Liver (tissue), 9 donors: ENCODE data around the gene KCNN3. TPM values are rescaled to one million over a fixed set of nuclear protein-coding genes. Genes with fewer than 3 reads are reported as not detected.
A peak's percentile ranks its signal among the peaks of the same experiment; 100 is the strongest.

Experiments used
- DNase-seq: peaks from one replicate; pipeline ENCODE4 v3.0.0-alpha.2; 2017; ENCODE audit warnings: low spot score
- H3K27ac ChIP-seq, 2 donors: one replicate each; pipeline ENCODE4 v1.7.0; 2013; ENCODE audit warnings: inconsistent platforms in 2 of 2, low read length in 2 of 2, control low read depth in 1 of 2, low read depth in 1 of 2, mild to moderate bottlenecking in 1 of 2
- H3K27me3 ChIP-seq, 4 donors: one replicate each; pipeline versions ENCODE4 v1.6.1 to v1.7.0; 2013; ENCODE audit warnings: low read length in 3 of 4, inconsistent platforms in 1 of 4, mild to moderate bottlenecking in 1 of 4, moderate library complexity in 1 of 4; ENCODE audit not compliant: control insufficient read depth in 4 of 4, insufficient read depth in 4 of 4
- H3K36me3 ChIP-seq, 4 donors: one replicate each; pipeline versions ENCODE4 v1.6.1 to v1.7.0; 2013; ENCODE audit warnings: low read length in 3 of 4, mild to moderate bottlenecking in 3 of 4, low read depth in 1 of 4, moderate library complexity in 1 of 4; ENCODE audit not compliant: control insufficient read depth in 4 of 4, insufficient read depth in 3 of 4
- H3K4me1 ChIP-seq, 4 donors: one replicate each; pipeline versions ENCODE4 v1.6.1 to v1.7.0; 2013; ENCODE audit warnings: low read length in 3 of 4, mild to moderate bottlenecking in 3 of 4, moderate library complexity in 1 of 4; ENCODE audit not compliant: control insufficient read depth in 4 of 4, insufficient read depth in 4 of 4
- H3K4me3 ChIP-seq, 3 donors: one replicate each; pipeline versions ENCODE4 v1.6.1 to v1.7.0; 2013; ENCODE audit warnings: low read length in 3 of 3, control low read depth in 1 of 3, low read depth in 1 of 3, mild to moderate bottlenecking in 1 of 3
- H3K9ac ChIP-seq, 2 donors: one replicate each; pipeline ENCODE4 v1.7.0; 2013; ENCODE audit warnings: low read length in 2 of 2, mild to moderate bottlenecking in 2 of 2, moderate library complexity in 2 of 2, control low read depth in 1 of 2, low read depth in 1 of 2
- H3K9me3 ChIP-seq, 4 donors: one replicate each; pipeline versions ENCODE4 v1.6.1 to v1.7.0; 2013; ENCODE audit warnings: low read length in 3 of 4; ENCODE audit not compliant: control insufficient read depth in 4 of 4
- CTCF ChIP-seq: fragments of 150-350 bp; IDR thresholded peaks from 2 replicates; pipeline ENCODE4 v1.5.1; 2017; ENCODE audit warnings: improper control_type of control experiment, low read depth, low read length; ENCODE audit not compliant: missing input control
- FOXA1 ChIP-seq: IDR thresholded peaks from 2 replicates; pipeline ENCODE4 v1.6.1; 2016; ENCODE audit warnings: antibody characterized with exemption
- FOXA2 ChIP-seq: IDR thresholded peaks from 2 replicates; pipeline ENCODE4 v1.6.1; 2016; ENCODE audit warnings: antibody characterized with exemption
- GABPA ChIP-seq, 2 donors: IDR thresholded peaks in 1 of 2; conservative IDR thresholded peaks in 1 of 2; 2 replicates each; pipeline ENCODE4 v1.6.1; 2016; ENCODE audit warnings: antibody characterized with exemption in 2 of 2, mild to moderate bottlenecking in 1 of 2, moderate library complexity in 1 of 2
- HNF4G ChIP-seq: IDR thresholded peaks from 2 replicates; pipeline ENCODE4 v1.6.1; 2016; ENCODE audit warnings: antibody characterized with exemption
- MAX ChIP-seq: IDR thresholded peaks from 2 replicates; pipeline ENCODE4 v1.6.1; 2016; ENCODE audit warnings: antibody characterized with exemption
- RAD21 ChIP-seq, 2 donors: IDR thresholded peaks; 2 replicates each; pipeline ENCODE4 v1.6.1; 2016; ENCODE audit warnings: antibody characterized with exemption in 2 of 2, mild to moderate bottlenecking in 2 of 2
- RXRA ChIP-seq, 2 donors: IDR thresholded peaks; 2 replicates each; pipeline ENCODE4 v1.6.1; 2017 to 2018; ENCODE audit warnings: antibody characterized with exemption in 2 of 2, mild to moderate bottlenecking in 1 of 2
- WGBS: extraction: QIAGEN DNeasy Blood & Tissue Kit; methylation state at CpG from one replicate; pipeline ENCODE4 v1.1.7; 2013; 5-methylcytosine and 5-hydroxymethylcytosine counted together
- polyA plus RNA-seq, 2 donors: library from polyadenylated mRNA; stranded (reverse) in 1 of 2; unstranded in 1 of 2; fragments of 200-250 nt in 1 of 2; fragments of >200 nt in 1 of 2; fragmentation: Nextera tagmentation in 1 of 2; extraction: Ambion mirVana in 1 of 2; gene quantifications; one replicate each; pipeline versions ENCODE4 v1.2.1 to v1.2.3, GENCODE V29; 2013 to 2015
- total RNA-seq, 2 donors: library from RNA; depleted of rRNA; stranded (reverse); fragments of >200 nt; gene quantifications; one replicate each; pipeline ENCODE4 v1.2.3, GENCODE V29; 2014
- TF ChIP-seq, protein P1 (sequence below): IDR thresholded peaks from 2 replicates; pipeline ENCODE4 v1.6.1; 2016; ENCODE audit warnings: antibody characterized with exemption
- donor health status: healthy.
- donor health status: healthy.
- donor health status: healthy.
- donor health status: healthy.
- donor health status: healthy.

The KCNN3 gene
- total and polyA plus RNA-seq, 4 donors = 0.09 to 0.68 (median 0.15) TPM

GRCh38 chr1:154749078-154749760 is 120.9 kb downstream of the KCNN3 start:
- 78% methylated on average over 8 of the region's 8 CpGs for WGBS
- Histone ChIP-seq H3K36me3 (no peaks in the 10 kb centered on the region), H3K27ac (no peak overlapping the region), H3K4me1 (no peaks in the 10 kb centered on the region), H3K27me3 (peaks cover 0 to 4% (median 0%) of the 10 kb centered on the region in 4 donors), H3K9me3 (no peaks in the 10 kb centered on the region), H3K9ac (no peak overlapping the region), H3K4me3 (no peak overlapping the region)
- DNase-seq = no peak
- TF ChIP-seq RAD21 (IDR thresholded peaks at IDR 0.05) (peak; percentile 35 to 63), CTCF (peak; percentile 28), HNF4G (no peak)

DNA sequence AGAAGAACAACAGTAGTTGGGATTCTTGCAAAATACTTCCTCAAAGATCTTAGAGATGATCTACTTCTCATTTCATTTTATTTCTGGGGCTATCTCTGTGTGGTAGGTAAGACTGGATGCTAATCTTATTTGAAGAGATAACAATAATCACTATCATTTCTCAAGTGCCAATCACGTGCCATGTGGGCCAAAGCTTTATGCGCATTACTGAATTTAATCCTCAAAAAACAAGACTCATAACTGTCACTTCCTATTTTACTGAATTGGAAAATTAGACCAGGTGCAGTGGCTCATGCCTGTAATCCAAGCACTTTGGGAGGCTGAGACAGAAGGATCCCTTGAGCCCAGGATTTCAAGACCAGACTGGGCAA is 121.7 kb downstream of the KCNN3 start:
- Histone ChIP-seq H3K36me3 (no peaks in the 10 kb centered on the region), H3K4me1 (no peaks in the 10 kb centered on the region), H3K9ac (no peak overlapping the region), H3K9me3 (no peaks in the 10 kb centered on the region), H3K27ac (no peak overlapping the region), H3K4me3 (no peak overlapping the region), H3K27me3 (peaks cover 0 to 4% (median 0%) of the 10 kb centered on the region in 4 donors)
- DNase-seq = no peak
- WGBS = 80% methylated on average over 2 of the region's 2 CpGs
- no peak for TF ChIP-seq FOXA1
- TF ChIP-seq FOXA2 = no peak

DNA sequence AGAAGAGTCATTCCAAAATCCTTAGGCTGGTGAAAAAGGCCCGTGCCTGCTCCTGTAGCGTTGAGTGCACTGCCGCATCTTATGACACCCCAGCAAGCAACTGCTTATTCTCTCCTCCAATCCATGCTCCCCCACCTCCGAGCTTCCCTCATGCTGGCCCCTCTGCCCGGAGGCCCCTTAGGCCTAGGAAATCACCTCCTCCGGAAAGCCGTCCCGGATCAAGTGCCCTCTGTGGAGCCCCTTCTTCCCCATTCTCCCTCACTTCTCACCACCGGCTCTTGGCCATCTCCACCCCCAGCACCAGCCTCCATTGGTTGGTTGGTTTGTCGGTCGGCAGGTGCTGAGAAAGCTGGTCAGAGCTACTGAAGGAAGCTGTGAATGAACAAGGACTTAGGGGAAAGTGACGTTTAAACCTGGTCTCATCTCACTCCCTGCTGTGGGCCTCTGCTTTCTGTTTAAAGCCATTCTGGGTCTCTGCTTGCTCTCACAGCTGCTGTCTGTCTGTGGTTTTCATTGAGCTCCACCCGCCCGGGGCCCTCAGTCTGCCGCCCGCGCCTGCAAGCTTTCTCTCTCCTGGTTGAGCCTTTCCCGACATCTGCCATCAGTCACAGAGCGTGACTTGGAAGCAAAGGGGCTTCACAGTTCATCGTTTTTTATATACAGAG is 122.2 kb downstream of the KCNN3 start:
- Histone ChIP-seq H3K27ac (no peak overlapping the region), H3K9ac (no peak overlapping the region), H3K36me3 (no peaks in the 10 kb centered on the region), H3K4me1 (no peaks in the 10 kb centered on the region), H3K27me3 (peaks cover 0 to 4% (median 0%) of the 10 kb centered on the region in 4 donors), H3K4me3 (no peak overlapping the region), H3K9me3 (no peaks in the 10 kb centered on the region)
- no peak for DNase-seq
- WGBS = 60% methylated on average over 20 of the region's 20 CpGs
- TF ChIP-seq RXRA (IDR thresholded peaks at IDR 0.05) = no peak
- no peak for TF ChIP-seq GABPA (IDR thresholded peaks at IDR 0.05 in 1 of 2, conservative IDR thresholded peaks at IDR 0.05 in 1 of 2)

- H3K27me3 ChIP-seq = peaks cover 0 to 4% (median 0%) of the 10 kb centered on the region in 4 donors
- no peak overlapping the region for H3K4me3 ChIP-seq
- no peaks in the 10 kb centered on the region for H3K36me3 ChIP-seq
- TF ChIP-seq MAX = no peak
- TF ChIP-seq, protein P1, sequence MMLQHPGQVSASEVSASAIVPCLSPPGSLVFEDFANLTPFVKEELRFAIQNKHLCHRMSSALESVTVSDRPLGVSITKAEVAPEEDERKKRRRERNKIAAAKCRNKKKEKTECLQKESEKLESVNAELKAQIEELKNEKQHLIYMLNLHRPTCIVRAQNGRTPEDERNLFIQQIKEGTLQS = no peak
- TF ChIP-seq FOXA2 = no peak
- no peak for TF ChIP-seq GABPA (IDR thresholded peaks at IDR 0.05 in 1 of 2, conservative IDR thresholded peaks at IDR 0.05 in 1 of 2)
- TF ChIP-seq FOXA1 = no peak
- H3K9ac ChIP-seq = no peak overlapping the region
- no peaks in the 10 kb centered on the region for H3K4me1 ChIP-seq
- 70% methylated on average over 7 of the region's 7 CpGs for WGBS
- no peak for DNase-seq
- H3K27ac ChIP-seq = no peak overlapping the region
- H3K9me3 ChIP-seq = no peaks in the 10 kb centered on the region
These were observed 122.7 kb downstream of the KCNN3 start for GRCh38 chr1:154747380-154747739.
